HL-60 (cell line): ENCODE results near the gene FOXF2.

ENCODE experiments used
- CTCF ChIP-seq: IDR thresholded peaks from one replicate; pipeline ENCODE4 v1.5.1; 2011; ENCODE audit warnings: low read length, control low read depth, inconsistent platforms; ENCODE audit not compliant: insufficient read depth
- GABPA ChIP-seq: IDR thresholded peaks from 2 replicates; pipeline ENCODE4 v1.6.1; 2012; ENCODE audit warnings: low read depth
- POLR2AphosphoS5 ChIP-seq: IDR thresholded peaks from 2 replicates; pipeline ENCODE4 v1.6.1; 2012; ENCODE audit warnings: low read depth
- REST ChIP-seq: IDR thresholded peaks from 2 replicates; pipeline ENCODE4 v1.6.1; 2012; ENCODE audit warnings: low read depth; ENCODE audit not compliant: insufficient replicate concordance

- no peak for TF ChIP-seq CTCF
- TF ChIP-seq GABPA = no peak
- TF ChIP-seq POLR2AphosphoS5 = no peak
- TF ChIP-seq REST = no peak
Observed at GRCh38 chr6:1395506-1395905, 6.1 kb downstream of the FOXF2 start.
